Fibroblast of peridontal ligament (primary cell): ENCODE results near the gene MICAL3.
A peak's percentile ranks its signal among the peaks of the same experiment; 100 is the strongest.

Experiments
- DNase-seq: peaks from one replicate; pipeline ENCODE4 v3.0.0-alpha.2; 2010; ENCODE audit errors: extremely low read depth

MICAL3 gene

GRCh38 chr22:17974087-17974486, 50.3 kb downstream of the MICAL3 start:
- no peak for DNase-seq

- no peak for DNase-seq
Observed at GRCh38 chr22:17973217-17973616, 51.1 kb downstream of the MICAL3 start.

GRCh38 chr22:17972385-17973191, 51.8 kb downstream of the MICAL3 start:
- peak; percentile 91 for DNase-seq

- no peak for DNase-seq
Observed at GRCh38 chr22:17971711-17972110, 52.6 kb downstream of the MICAL3 start.

- DNase-seq, result peak; percentile 17
Observed at GRCh38 chr22:17970201-17970708, 54.1 kb downstream of the MICAL3 start.

GRCh38 chr22:17969701-17970113, 54.7 kb downstream of the MICAL3 start:
- peak; percentile 94 for DNase-seq

GRCh38 chr22:17968126-17968525, 56.2 kb downstream of the MICAL3 start:
- no peak for DNase-seq

- peak; percentile 41 for DNase-seq
Observed at GRCh38 chr22:17966403-17966717, 58.0 kb downstream of the MICAL3 start.

GRCh38 chr22:17965538-17966402, 58.6 kb downstream of the MICAL3 start:
- no peak for DNase-seq

- peak; percentile 42 for DNase-seq
Observed at GRCh38 chr22:17964643-17965042, 59.7 kb downstream of the MICAL3 start.

GRCh38 chr22:17964156-17964555, 60.2 kb downstream of the MICAL3 start:
- DNase-seq, result no peak

- no peak for DNase-seq
Observed at GRCh38 chr22:17963015-17963414, 61.3 kb downstream of the MICAL3 start.

GRCh38 chr22:17962168-17962567, 62.2 kb downstream of the MICAL3 start:
- no peak for DNase-seq

- no peak for DNase-seq
Observed at GRCh38 chr22:17961446-17961729, 63.0 kb downstream of the MICAL3 start.

- DNase-seq, result no peak
Observed at GRCh38 chr22:17960695-17961445, 63.5 kb downstream of the MICAL3 start.

GRCh38 chr22:17960011-17960410, 64.3 kb downstream of the MICAL3 start:
- no peak for DNase-seq

- DNase-seq, result no peak
Observed at GRCh38 chr22:17958166-17958565, 66.2 kb downstream of the MICAL3 start.

GRCh38 chr22:17957693-17958092, 66.7 kb downstream of the MICAL3 start:
- no peak for DNase-seq

- no peak for DNase-seq
Observed at GRCh38 chr22:17957204-17957603, 67.2 kb downstream of the MICAL3 start.

GRCh38 chr22:17956630-17957029, 67.7 kb downstream of the MICAL3 start:
- no peak for DNase-seq

- DNase-seq, result no peak
Observed at GRCh38 chr22:17955590-17956379, 68.6 kb downstream of the MICAL3 start.
